DOHH2 (cell line): ENCODE results near the gene ARID1B.

ENCODE experiments used
- H3F3A ChIP-seq: fragments of 200-600 bp; sonication (generic), shearing (Covaris generic); 2 replicates; pipeline ENCODE4 v1.6.0; 2016; ENCODE audit warnings: antibody characterized with exemption, mild to moderate bottlenecking; ENCODE audit not compliant: control insufficient read depth, insufficient read depth
- H3K27ac ChIP-seq: fragments of 200-600 bp; sonication (generic); 2 replicates; pipeline ENCODE4 v1.5.1; 2014; ENCODE audit warnings: low read depth, mild to moderate bottlenecking, low read length, moderate library complexity
- H3K27me3 ChIP-seq: fragments of 200-600 bp; sonication (generic); 2 replicates; pipeline ENCODE4 v1.6.1; 2014; ENCODE audit warnings: mild to moderate bottlenecking, low read length, mixed read lengths; ENCODE audit not compliant: control insufficient read depth
- H3K36me3 ChIP-seq: fragments of 200-600 bp; sonication (generic); 2 replicates; pipeline ENCODE4 v1.6.1; 2014; ENCODE audit warnings: mild to moderate bottlenecking, low read length, moderate library complexity, mixed read lengths; ENCODE audit not compliant: control insufficient read depth
- H3K4me1 ChIP-seq: fragments of 200-600 bp; sonication (generic); 2 replicates; pipeline ENCODE4 v1.6.1; 2014; ENCODE audit warnings: mild to moderate bottlenecking, low read length, mixed read lengths; ENCODE audit not compliant: control insufficient read depth
- H3K4me2 ChIP-seq: fragments of 200-600 bp; sonication (generic); 2 replicates; pipeline ENCODE4 v1.6.0; 2014; ENCODE audit warnings: mild to moderate bottlenecking, low read length, moderate library complexity
- H3K4me3 ChIP-seq: fragments of 200-600 bp; sonication (generic); 2 replicates; pipeline ENCODE4 v1.5.1; 2014; ENCODE audit warnings: mild to moderate bottlenecking, low read length, mixed read lengths
- H3K79me2 ChIP-seq: fragments of 200-600 bp; sonication (generic); 2 replicates; pipeline ENCODE4 v1.6.1; 2014; ENCODE audit warnings: mild to moderate bottlenecking, low read length, mixed read lengths; ENCODE audit not compliant: control insufficient read depth
- H3K9me2 ChIP-seq: fragments of 200-600 bp; sonication (generic); replicated peaks from 2 replicates; pipeline ENCODE4 v1.6.1; 2014; ENCODE audit warnings: mild to moderate bottlenecking, low read length, mixed read lengths; ENCODE audit not compliant: control insufficient read depth
- H3K9me3 ChIP-seq: fragments of 200-600 bp; sonication (generic); 2 replicates; pipeline ENCODE4 v1.6.1; 2014; ENCODE audit warnings: antibody characterized with exemption, low read length, mixed read lengths; ENCODE audit not compliant: control insufficient read depth, insufficient read depth
- H4K20me1 ChIP-seq: fragments of 200-600 bp; sonication (generic); 2 replicates; pipeline ENCODE4 v1.6.0; 2014; ENCODE audit warnings: low read depth, mild to moderate bottlenecking, antibody characterized with exemption, low read length, moderate library complexity; ENCODE audit not compliant: control insufficient read depth, insufficient read depth
- CTCF ChIP-seq: fragments of 200-600 bp; sonication (generic); IDR thresholded peaks from one replicate; pipeline ENCODE4 v1.5.1; 2014; ENCODE audit warnings: antibody characterized with exemption, mild to moderate bottlenecking, low read depth, low read length; ENCODE audit not compliant: poor library complexity, severe bottlenecking
- EZH2phosphoT487 ChIP-seq: fragments of 200-600 bp; sonication (generic); IDR thresholded peaks from 2 replicates; pipeline ENCODE4 v1.6.1; 2017; ENCODE audit warnings: borderline replicate concordance, mild to moderate bottlenecking, antibody characterized with exemption, low read length, moderate library complexity, mixed read lengths

ARID1B gene

GRCh38 chr6:156953479-156954146 lies 176.4 kb downstream of the ARID1B start:
- Histone ChIP-seq H4K20me1 (peaks cover 17% of the 10 kb centered on the region), H3F3A (0 out of 2 replicates have a peak, but pooled peaks cover 3% of the 10 kb centered on the region), H3K9me3 (no peaks in the 10 kb centered on the region), H3K79me2 (peaks cover 97% of the 10 kb centered on the region), H3K36me3 (peaks cover 13% of the 10 kb centered on the region), H3K4me3 (no peak overlapping the region), H3K4me2 (no peak overlapping the region), H3K27me3 (no peaks in the 10 kb centered on the region), H3K4me1 (peaks cover 7% of the 10 kb centered on the region; the same call in 1 of the 2 replicates), H3K27ac (no peak overlapping the region), H3K9me2 (no peaks in the 10 kb centered on the region)
- TF ChIP-seq CTCF (no peak), EZH2phosphoT487 (no peak)

GRCh38 chr6:156954191-156954590 lies 177.0 kb downstream of the ARID1B start:
- Histone ChIP-seq H4K20me1 (peaks cover 17% of the 10 kb centered on the region), H3K4me2 (no peak overlapping the region), H3F3A (0 out of 2 replicates have a peak, but pooled peaks cover 2% of the 10 kb centered on the region), H3K4me3 (no peak overlapping the region), H3K27me3 (no peaks in the 10 kb centered on the region), H3K27ac (no peak overlapping the region), H3K4me1 (peaks cover 7% of the 10 kb centered on the region; the same call in 1 of the 2 replicates), H3K79me2 (peaks cover 97% of the 10 kb centered on the region), H3K9me3 (no peaks in the 10 kb centered on the region), H3K36me3 (peaks cover 13% of the 10 kb centered on the region), H3K9me2 (no peaks in the 10 kb centered on the region)
- TF ChIP-seq EZH2phosphoT487 = no peak
- no peak for TF ChIP-seq CTCF

GRCh38 chr6:156954816-156955215 lies 177.6 kb downstream of the ARID1B start:
- no peak overlapping the region for H3K4me3 ChIP-seq
- 0 out of 2 replicates have a peak, but pooled peaks cover 2% of the 10 kb centered on the region for H3F3A ChIP-seq
- no peak overlapping the region for H3K27ac ChIP-seq
- no peak overlapping the region for H3K4me2 ChIP-seq
- H3K9me3 ChIP-seq = no peaks in the 10 kb centered on the region
- H4K20me1 ChIP-seq = peaks cover 17% of the 10 kb centered on the region
- H3K79me2 ChIP-seq = peaks cover 96% of the 10 kb centered on the region
- peaks cover 7% of the 10 kb centered on the region; the same call in 1 of the 2 replicates for H3K4me1 ChIP-seq
- no peak for TF ChIP-seq EZH2phosphoT487
- H3K36me3 ChIP-seq = peaks cover 13% of the 10 kb centered on the region
- H3K9me2 ChIP-seq = no peaks in the 10 kb centered on the region
- H3K27me3 ChIP-seq = no peaks in the 10 kb centered on the region

- no peaks in the 10 kb centered on the region for H3K9me2 ChIP-seq
- 0 out of 2 replicates have a peak, but pooled peaks cover 2% of the 10 kb centered on the region for H3F3A ChIP-seq
- peaks cover 7% of the 10 kb centered on the region; the same call in 1 of the 2 replicates for H3K4me1 ChIP-seq
- TF ChIP-seq EZH2phosphoT487 = no peak
- TF ChIP-seq CTCF = no peak
- H3K27ac ChIP-seq = no peak overlapping the region
- H3K27me3 ChIP-seq = no peaks in the 10 kb centered on the region
- H4K20me1 ChIP-seq = peaks cover 17% of the 10 kb centered on the region
- H3K4me2 ChIP-seq = no peak overlapping the region
- no peak overlapping the region for H3K4me3 ChIP-seq
- H3K9me3 ChIP-seq = no peaks in the 10 kb centered on the region
- H3K36me3 ChIP-seq = peaks cover 13% of the 10 kb centered on the region
- peaks cover 95% of the 10 kb centered on the region for H3K79me2 ChIP-seq
These were observed 178.5 kb downstream of the ARID1B start for GRCh38 chr6:156955494-156956183.
